HG02571 (cell line): ENCODE results near the gene MALRD1.

Experiments
- ATAC-seq: cut with Tn5 transposase; IDR thresholded peaks from one replicate; pipeline ENCODE4 v1.9.1; 2021; ENCODE audit warnings: mild to moderate bottlenecking, moderate library complexity; ENCODE audit not compliant: unreplicated experiment

MALRD1 gene

DNA sequence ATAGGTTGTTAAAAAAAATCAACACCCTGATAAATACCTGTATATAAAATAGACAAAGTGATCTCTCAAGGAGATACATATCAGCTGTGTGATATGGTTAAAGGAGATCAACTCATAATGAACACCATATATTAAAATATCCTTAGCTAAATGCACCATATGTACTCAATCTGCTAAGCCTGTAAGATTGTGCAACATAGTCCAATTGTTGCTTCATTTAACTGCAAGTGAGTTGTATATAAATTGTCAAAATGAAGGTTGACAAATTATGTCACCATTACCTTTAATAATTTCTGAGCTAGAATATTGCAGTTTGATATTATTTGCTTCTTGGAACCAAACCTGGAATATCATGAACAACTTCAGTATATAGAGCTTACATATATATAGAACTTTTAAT lies 283.7 kb downstream of the MALRD1 start:
- no peak for ATAC-seq

DNA sequence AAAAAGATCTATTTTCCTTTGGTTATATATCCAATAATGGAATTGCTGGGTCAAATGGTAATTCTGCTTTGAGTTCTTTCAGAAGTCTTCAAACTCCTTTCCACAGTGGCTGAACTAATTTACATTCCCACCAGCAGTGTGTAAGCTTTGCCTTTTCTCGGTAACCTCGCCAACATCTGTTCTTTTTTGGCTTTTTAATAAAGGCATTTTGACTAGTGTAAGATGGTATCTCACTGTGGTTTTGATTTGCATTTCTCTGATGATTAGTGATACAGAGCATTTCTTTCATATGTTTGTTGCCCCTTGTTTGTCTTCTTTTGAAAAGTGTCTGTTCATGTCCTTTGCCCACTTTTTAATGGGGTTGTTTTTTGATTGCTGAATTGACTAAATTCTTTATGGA lies 285.0 kb downstream of the MALRD1 start:
- no peak for ATAC-seq

DNA sequence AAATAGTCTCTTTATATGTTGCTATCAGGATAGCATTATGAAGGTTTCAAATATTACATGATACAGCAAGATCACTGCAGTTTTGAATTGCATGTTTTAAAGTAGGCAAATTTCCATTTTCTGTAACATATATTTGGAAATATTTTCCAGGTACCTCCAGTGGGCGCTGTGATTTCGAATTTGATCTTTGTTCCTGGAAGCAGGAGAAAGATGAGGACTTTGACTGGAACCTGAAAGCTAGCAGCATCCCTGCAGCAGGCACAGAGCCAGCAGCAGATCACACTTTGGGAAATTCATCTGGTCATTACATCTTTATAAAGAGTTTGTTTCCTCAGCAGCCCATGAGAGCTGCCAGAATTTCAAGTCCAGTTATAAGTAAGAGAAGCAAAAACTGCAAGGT lies 299.0 kb downstream of the MALRD1 start:
- no peak for ATAC-seq

DNA sequence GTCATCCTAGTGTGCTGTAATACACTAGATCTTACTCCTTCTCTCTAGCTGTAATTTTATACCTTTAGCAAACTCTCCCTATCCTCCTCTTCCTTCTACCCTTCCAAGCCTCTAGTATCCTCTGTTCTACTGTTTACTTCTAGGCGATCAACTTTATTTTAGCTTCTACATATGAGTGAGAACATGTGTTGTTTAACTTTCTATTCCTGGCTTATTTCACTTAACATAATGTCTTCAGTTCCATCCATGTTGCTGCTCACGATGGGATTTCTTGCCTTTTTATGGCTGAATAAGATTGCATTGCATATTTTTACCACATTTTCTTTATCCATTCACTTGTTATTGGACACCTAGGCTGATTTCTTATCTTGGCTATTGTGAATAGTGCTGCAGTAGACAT lies 318.6 kb downstream of the MALRD1 start:
- ATAC-seq, result no peak

DNA sequence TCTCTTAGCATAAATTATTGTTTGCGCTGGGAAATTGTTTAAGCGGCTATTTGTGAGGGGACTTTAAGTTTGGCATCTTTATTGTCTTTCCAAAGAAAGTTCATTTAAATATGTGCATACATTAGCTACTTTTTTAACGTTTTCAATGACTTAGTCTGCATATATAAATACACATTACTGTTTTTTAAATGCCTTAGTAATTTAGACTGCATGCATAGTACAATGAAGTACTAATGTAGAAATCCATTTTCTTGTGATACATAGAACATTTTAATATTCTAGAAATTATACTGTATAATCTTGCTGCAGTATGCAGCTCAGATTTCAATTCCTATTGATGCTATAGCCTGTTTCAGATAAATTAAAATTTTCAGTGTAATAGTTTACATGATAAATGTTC lies 325.4 kb downstream of the MALRD1 start:
- no peak for ATAC-seq

DNA sequence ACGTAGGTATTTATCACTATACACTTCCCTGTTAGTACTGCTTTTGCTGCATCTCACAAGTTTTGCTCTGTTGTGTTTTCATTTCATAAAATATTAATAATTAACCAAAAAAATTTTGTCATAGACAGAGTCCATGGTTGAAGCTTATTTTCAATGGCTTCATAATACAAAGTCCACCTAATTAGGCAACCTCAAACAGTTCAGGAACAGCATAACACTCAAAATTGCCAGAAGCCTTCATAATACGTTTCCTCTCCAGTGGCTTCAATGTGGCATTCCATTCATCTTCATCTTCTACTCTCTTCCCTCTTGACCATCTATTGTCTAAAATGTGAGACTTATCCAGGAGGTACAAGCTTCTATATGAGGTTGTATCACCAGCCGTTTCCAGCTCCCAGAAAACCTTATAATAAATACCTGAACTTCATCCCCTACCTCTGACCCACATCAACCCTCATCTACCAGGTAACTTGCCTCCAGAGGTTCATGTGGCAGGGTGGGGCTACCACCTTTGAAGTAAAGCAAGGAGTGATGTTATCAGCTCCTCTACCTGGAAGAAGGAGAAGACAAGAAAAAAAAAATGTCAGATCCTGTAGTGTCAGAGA lies 337.3 kb downstream of the MALRD1 start:
- no peak for ATAC-seq

DNA sequence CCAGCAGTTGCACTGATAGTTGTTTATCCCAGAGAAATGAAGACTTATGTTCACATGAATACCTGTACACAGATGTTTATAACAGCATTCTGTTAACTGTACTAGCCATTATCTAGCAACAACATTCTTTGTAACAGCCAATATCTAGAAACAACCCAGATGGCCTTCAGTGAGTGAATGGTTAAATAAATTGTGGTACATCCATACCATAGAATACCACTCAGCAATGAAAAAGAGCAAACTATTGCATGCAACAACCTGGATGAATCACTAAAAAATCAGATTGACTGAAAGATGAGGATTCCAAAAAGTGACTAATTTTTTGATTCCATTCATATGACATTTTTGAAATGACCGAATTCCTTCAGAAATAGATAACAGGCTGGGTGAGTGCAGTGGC lies 360.3 kb downstream of the MALRD1 start:
- no peak for ATAC-seq

DNA sequence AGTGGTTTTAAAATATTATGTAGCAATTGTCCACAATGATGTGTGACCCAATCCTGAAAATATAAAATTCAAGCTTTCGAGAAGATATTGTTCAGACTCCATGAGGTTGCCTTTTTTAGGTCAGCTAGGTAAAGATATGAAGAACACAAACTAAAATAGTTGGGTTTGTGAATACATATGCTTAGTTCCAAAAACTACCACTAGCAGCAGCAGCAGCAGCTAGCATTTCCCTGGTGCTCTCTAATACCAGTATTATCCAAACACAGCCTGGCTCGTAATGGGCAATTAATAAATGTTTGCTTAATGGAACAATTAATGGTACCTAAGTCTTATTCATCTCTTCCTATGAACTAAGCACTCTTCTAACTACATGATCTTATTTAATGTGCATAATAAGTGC lies 362.5 kb downstream of the MALRD1 start:
- no peak for ATAC-seq

DNA sequence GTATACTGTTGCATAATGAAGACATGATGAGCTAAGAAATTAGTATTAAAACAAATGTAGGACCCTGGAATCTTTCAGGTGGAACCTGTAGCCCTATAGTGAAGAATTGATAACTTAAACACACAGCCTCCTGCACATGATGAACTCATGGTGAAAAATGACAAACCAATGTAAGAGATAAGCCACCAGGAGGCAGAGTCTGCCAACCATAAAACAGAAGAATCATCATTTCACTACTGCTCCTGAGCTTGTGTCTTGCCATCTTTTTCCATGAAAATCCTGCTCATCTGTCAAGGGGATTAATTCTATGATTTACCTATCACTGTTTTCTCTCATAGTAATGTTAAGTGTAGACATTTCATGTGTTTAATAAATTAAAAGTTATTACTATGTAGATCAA lies 363.9 kb downstream of the MALRD1 start:
- no peak for ATAC-seq

DNA sequence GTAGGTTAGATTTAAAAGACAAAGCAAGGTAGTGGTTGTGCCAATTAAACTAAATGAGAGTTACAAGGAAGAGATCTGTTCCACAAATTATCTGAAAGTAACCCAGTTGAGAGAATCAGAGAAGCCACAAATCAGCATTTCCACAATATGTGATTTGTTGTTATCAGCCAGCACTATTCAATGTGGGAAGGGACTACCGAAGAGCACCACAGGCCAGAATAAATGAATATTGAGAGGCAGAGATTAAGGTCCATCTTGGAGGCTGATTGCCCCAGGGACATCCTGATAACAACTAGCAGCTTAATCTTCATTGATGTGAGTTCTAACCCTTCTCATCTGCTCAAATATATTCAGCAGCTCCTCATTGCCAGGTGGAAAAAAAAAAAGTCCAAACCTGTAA lies 367.6 kb downstream of the MALRD1 start:
- no peak for ATAC-seq

DNA sequence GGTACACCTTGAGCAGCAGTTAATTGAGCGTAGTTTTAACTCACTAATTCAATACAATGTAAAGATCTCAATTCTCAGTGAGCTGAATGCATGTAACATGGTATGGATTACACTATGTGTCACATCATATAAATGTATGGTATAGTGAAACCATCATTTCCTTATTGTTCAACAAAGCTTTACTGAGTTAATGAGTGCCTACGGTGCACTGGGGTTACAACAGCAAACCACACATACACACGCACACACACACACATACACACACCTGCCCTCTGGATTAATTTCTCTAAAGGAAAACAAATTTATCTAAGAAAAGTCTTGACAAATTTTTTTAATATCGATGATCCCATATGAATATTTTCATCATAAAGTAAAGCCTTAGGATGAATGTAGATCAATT lies 369.1 kb downstream of the MALRD1 start:
- no peak for ATAC-seq

DNA sequence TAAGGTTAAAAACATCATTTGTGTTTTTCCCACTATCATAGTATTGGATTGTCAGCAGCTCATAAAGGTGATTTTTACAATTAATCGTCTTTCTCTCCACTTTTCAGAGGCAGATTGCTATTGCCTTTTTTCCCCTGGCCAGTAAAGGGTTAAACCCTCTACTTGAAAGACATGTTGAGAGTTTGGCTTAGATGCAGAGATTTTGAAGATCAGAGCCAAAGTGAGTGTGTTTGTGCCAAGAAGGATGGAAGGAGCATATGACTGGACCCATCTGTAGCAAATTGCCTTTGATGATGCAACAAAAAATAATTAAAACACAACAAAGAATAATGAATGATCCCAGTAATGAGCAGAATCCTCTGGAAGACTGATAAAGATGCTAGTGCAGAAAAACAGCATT lies 373.1 kb downstream of the MALRD1 start:
- ATAC-seq, result no peak

DNA sequence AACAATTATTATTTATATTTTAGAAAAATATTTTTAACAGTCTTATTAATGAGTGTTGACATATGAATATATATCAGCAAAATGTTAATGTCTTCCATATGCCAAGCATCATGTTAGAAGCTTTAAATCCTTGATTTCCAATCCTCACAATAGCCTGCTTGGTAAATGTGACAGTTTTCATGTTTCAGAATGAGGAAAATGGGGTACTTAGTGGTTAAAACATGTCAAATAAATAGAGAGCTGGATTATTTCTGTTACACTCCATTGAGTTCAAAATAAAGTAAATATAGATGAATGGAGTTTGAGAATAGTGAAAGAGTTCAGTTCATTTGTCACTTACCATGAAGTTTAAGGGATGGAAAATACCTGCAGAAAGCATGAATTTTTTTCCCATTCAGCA lies 377.4 kb downstream of the MALRD1 start:
- no peak for ATAC-seq

DNA sequence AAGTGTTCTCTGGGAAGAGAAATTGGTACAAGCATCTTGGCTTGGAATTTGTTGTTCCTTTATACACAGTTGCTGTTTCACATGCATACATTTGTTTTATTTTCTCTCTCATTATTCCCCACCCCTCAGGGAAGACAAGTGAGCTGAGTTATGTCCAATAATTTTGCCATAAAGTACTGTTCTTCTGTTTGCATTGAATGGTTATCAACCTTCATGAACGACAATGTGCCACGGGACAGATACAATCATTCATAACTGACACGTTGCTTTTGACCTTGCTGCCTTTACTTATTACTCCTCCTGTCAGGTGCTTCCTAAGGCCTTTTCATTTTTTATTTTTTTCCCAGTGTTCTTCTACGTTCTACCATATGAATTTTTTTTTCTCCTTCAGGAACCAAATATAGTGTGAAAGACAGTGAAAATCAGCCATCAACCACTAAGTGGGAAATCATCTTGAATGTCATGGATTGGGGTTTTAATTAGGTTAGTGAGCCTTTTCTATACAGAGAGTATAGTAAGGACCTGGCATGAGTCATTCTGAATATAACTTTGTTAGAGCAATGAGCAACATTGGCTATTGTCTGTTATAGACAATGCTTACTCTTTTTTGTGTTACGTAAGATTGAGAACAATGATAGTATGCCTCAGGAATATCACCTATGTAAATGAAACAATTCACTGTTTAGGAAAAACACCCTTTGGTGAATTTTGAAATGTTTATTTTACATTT lies 383.2 kb downstream of the MALRD1 start:
- ATAC-seq, result no peak

DNA sequence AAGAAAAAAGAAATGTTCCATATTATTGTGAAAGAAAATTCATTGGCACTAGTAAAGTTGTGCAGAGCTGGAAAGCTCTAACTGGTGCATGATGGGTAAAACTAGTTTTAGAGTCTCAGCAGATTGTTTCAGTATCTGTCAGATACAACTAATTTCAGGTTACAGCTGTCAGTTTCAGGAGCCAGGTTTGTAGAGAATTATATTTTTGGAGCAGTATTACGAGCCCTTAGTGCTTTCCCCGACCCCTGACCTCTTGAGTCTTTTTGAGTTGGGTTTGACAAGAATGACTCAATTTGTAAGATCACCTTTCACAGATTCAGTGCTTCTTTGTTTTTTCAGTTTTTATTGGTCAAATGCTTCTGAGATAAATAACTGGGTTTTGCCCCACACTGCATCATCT lies 401.3 kb downstream of the MALRD1 start:
- ATAC-seq, result no peak

DNA sequence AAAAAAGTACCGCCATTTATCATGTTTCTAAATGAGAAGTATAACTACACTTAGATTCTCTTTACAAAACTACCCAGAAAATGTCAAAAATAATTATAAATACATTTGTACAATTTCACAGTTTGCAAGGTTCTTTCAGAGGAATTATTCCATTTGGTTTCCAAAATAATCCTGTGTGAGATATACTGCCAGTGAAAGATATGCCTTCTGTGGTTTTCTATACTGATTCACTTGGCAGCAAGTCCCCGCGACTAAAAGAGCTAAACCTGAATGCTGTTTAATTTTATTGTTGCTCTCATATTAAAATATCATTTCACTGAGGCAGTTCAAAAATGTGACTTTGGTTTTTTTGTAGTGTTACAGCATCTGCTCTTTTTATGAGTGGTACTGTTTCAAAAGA lies 402.8 kb downstream of the MALRD1 start:
- no peak for ATAC-seq

DNA sequence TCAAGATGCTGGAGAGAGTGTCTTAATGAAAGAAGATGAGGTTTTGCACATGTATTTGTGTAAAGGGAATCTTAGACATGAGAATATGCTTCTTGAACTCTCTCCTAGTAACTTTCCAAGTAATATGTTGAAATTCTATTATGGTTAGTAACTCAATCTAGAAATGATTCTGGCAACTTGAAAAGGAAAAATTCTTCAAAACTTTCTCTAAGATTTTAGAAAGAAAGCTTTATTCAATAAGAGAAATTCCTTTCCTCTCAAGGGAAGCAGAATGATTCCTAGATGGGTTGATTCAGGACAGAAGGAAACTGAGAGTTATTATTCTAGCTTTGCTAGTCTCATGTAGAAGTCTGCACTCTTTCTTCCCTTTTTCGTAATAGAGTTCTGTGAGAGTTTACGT lies 403.3 kb downstream of the MALRD1 start:
- ATAC-seq, result no peak

DNA sequence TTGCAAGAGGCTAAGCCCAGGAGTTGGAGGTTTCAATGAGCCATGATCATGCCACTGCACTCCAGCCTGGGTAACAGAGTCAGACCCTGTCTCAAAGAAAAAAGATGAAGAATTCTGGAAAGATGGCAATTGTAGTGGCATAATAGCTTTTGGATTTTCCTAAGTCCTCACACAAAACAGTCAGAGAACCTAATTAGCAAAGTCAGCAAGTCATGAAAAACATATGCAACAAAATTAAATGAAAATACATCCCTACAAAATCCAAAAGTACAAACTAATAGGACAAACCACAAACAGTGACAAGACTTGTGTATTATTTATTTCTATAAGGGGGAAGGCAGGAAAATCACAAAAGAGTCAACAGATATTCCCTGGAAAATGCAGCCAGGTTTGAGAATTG lies 405.4 kb downstream of the MALRD1 start:
- no peak for ATAC-seq

DNA sequence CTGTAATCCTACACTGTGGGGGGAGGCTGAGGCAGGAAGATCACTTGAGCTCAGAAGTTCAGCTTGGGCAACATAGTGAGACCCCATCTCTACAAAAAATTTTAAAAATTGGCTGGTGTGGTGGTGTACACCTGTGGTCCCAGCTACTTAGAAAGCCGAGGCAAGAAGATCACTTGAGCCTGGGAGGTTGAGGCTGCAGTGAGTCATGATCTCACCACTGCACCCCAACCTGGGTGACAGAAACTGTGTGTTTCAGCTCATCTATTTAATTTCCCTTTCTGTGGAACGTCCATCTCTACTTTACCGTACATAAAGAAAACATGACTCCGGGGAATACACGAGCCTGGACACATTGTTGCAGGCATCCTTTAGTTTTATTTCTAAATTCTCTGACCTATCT lies 413.0 kb downstream of the MALRD1 start:
- no peak for ATAC-seq

DNA sequence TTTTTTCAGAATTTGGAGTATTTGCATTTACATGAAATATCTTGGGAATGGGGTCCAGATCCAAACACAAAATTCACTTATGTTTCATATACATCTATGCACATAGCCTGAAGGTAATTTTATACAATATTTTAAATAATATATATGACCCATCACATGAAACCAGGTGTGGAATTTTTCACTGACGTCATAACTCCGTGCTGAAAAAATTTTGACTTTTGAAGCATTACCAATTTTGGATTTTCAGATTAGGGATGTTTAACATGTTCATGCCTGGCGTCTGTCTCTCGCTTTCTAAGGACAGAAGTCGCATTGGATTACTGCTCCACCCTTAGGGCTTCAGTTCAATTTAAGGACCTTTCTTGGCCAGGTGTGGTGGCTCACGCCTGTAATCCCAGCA lies 418.1 kb downstream of the MALRD1 start:
- no peak for ATAC-seq

DNA sequence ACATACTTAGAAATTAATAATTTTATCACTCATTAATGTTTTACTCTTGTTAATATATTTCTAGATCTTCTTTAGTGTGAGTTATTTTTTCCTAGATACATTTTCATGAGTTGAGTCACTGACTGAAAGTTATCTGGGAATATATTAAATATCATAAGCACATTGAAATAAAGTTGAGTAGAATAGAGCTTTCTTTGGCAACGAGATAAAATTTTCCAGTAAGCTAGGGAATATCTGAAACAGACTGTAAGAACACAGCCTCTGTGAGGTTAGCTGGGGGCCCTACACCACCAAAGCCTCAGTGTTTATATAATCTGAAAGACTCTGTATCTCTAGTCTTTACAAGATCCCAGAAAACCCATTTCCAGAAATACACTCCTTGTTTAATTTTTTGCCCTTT lies 419.8 kb downstream of the MALRD1 start:
- no peak for ATAC-seq

DNA sequence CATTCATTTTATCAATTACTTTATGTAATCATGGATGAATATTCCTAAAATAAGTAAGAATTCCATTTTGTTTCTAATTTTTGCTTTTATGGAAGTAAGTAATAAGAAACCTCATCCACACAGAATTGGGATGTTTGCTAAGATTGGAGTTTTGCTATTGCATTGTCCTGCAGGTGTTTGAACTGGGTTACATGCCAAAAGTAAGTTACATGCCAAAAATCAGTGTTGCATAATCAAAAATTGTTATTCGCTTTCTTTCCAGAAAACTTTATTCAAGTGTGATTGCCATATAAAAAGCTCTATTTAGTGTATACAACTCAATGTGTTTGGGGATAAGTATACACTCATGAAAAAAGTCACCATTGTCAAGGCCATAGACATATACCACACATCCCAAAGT lies 420.9 kb downstream of the MALRD1 start:
- ATAC-seq, result no peak

DNA sequence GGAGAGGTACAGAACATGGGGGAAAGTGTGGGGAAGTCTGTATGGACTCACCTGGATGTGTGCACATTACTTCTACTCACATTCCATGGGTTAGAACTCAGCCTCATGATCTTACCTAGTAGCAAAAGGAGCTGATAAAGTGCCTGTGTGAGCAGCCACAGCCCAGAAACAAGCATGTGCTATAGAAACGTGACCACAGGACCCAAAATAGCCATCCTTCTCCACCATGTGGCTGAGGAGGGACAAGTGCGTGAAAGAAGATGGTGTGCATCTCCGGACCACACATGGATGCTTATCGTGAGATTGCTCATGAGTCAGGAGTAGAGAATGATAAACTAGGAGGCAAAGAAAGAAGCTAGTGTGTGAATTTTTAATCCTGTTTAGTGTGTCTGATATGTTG lies 431.3 kb downstream of the MALRD1 start:
- ATAC-seq, result no peak
